NCI-H1417 treated with DMSO at 0.1 percent for 48 hours (cell line): ENCODE results near the gene FGF1.

Experiments used
- DNase-seq: peaks from one replicate; lab custom pipeline; 2025; lab: John Stamatoyannopoulos, UW

FGF1 gene

DNA sequence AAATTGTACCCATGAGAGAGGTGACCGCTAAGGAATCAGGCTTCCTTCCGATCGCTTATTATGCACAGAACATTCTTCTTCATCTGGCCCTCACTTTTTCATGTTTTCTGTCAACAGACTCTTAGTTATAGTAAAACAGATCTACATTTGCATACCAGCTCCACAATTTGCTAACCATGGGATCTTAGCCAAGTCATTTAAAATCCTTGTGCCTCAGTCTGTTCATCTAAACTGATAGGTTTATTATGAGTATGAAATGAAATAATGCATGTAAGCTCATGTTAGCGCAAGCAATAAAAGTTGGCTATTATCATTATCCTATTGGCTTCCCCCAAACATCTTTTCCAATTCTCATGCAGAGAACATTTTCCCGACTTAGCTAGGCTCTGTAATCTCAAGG is 42.3 kb downstream of the FGF1 start:
- DNase-seq: no peak

DNA sequence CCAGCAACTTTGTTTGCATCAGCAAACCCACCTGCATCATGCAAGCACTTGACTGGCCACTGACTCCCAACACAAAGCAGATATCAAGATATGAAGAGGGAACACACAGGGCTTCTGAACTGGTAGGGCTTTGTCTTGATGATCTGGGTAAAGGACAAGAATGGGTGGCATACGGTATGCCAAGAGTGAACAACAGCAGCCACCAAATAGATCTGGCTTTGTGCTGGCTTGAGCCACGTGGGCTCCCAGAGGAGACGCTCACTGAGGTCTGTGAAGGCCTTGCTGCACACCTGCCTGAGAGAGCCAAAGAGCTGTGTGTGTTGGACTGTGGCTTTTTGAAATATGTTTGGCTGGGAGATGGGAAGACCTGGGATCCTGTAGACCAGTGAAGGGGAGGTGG is 43.5 kb downstream of the FGF1 start:
- no peak for DNase-seq

DNA sequence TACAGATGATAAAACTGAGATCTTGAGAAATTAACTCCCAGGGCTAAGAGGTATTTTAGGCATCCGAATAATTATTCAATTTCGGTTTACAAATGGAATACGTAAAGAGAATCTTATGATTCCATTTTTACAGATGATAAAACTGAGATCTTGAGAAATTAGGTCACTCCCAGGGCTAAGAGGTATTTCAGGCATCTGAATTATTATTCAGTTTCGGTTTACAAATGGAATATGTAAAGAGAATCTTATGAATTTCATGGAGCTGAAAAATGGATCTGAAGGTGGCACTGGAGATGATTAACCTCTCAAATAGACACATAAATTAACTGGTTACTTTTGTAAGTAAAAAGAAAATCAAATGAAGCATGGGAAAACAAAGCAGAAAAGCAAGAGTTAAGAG is 44.2 kb downstream of the FGF1 start:
- DNase-seq: no peak

DNA sequence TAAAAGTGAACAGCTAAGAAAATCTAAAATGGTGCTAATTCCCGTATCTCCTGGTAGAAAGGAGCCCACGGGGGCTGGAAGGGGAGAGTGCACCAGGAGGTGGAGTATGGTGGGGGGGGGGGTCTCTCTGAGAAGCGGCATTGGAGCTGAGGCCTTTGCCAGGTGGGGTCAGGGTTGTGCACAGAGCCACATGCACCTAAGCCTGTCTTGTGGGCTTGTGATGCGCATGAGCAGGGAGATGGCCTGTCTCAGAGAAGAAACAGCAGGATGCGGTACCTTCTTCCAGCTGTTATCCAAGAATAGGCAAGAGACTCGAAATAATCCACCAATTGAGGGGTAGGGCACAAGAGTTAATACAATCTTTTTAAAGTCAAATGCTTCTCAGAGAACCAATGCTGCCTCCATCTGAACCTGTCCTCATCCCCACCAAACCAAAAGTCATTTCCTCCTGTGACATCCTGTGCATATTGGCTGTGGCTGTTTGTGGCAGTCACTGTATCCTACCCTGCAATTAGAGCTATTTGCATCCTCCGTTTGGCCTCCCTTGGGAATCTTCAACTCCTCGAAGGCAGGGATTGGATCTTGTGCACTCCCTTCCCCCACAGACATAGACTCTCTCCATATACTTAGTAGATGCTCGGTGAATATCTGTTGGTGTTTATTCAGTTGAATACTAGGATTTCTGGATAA is 45.4 kb downstream of the FGF1 start:
- no peak for DNase-seq

DNA sequence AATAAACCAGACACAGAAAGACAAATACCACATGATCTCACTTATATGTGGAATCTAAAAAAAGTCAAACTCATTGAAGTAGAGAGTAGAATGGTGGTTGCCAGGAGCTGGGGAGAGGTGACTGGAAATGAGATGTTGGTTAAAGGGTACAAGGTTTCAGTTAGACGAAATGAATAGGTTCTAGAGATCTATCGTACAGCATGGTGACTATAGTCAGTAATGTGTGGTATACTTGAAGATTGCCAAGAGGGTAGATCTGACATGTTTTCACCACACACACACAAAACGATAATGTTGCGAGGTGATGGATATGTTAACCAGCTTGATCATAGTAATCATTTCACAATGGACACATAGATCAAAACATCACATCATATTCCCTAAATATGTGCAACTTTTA is 46.4 kb downstream of the FGF1 start:
- DNase-seq: no peak

DNA sequence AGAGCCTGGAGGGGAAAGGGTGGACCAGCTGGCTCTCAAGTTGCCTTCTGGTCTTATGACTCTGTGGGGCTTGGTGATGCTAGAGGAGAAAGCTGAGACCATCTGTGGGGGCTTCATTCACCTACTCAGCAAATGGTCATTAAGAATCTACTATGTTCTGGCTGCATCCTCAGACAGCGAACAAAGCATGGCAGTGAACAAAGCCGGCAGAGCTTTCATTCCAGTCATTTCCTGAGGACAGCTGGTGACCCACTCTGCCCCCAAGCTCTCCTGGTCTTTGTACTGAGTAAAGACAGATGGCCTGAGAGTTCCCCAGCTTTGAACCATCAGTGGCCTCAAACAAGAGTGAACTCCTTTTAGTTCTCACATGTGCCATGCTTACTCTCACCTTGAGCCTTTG is 48.0 kb downstream of the FGF1 start:
- DNase-seq: no peak

DNA sequence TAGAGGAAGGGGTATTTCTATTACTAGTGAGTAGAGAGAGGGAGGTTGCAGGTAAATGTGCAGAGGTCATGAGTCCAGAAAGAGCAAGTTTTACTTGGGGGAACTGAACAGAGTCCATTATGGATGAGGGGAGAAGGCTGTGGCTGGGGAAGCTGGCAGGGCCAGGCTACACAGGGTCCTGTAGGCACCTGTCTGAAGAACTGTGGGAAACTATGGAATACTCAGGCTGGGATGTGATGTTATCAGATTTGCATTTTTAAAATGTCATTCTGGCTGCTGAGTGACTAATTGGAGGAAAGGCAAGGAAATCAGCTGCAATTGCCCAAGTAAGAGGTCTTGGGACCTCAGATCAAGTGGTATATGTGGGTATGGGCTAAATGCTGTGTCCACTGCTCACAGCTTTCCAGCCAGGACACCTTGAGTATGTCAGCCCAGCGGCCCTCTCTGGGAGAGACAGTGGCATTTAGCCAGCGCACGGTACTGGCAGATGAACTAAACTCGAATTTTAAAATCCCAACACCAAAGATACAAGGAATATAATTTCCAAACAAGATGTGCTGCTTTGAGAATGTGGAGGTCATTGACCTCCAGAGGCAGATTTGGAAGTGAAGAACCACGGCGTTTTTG is 49.1 kb downstream of the FGF1 start:
- DNase-seq: no peak

DNA sequence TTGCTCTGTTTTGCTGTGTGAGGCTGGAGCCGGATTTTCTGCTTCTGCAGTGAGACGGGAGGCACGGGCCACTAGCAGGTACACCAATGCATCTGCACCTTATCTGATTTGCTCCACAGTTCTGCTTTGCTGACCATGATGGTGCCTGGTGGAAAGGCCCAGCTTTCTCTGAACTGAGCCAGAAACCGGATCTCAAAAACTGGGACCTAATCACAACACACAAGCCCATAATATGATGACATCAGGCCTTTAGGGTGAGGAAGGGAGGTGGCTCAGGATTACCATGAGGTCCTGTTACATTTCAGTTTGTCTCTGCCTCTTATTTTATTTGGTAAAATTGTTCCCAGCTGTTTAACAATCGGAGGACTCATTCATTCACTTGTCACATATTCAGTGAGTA is 49.8 kb downstream of the FGF1 start:
- DNase-seq: no peak

DNA sequence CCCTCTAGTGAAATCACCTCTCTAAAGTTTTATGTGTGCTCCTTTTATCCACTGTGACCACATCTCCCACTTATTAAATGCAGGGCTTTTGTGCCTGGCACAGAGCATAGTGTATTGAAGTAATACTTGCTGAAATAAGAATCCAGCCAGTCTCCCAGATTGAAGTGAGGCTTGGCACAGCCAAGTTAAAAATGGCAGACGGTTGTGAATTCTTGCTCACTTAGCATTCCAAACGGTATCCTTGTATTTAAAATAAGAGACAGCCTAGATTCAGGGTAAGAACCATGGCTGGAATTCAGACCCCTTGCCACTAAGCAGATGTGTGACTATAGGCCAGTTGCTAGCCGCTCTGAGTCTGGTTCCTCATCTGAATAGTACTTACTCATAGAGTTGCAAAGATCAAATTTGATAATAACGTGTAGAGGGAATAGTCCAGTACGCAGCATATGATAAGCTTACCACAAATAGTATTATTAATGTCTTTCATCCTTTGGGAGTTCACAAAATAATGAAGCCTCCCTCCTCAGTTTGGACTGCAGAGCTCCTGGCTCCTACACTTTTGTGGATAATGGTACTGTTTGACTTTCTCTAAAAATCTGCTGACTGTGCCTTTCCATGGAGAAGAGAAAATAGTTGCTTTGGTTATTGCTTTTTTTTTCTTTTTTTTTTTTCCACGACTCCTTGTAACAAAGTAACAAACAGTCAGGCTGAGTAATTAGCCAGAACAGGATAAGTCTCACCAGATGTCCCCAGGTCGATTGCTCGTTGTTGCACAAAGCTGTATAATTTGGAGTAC is 51.5 kb downstream of the FGF1 start:
- no peak for DNase-seq

DNA sequence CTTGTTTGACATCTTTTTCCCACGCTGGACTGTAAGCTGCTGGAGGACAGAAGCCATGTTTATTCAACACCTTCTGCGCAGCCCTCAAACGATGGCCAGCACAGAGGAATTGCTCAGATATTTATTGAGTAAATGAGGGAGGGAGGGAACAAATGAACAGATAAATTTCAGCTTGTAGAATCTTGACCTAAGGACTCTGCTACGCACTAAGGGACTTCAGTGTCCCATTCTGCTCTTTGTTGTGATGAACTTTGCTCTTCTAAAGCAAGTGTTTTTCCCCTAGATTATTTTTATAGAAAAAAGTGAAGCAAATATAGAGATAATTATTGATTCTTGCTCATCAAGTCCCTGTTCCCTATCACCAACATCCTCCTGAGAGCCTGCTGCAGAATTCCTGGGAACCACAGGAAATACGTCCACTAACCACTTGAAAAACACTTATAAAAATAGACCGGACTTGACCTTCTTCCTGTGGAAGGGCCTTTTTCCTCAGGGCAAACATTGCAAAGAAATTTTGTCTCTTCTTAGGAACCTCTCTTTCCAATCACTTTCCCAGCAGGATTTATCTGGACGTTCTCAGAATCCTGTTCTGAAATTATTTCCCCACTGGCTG is 54.9 kb downstream of the FGF1 start:
- DNase-seq: no peak

DNA sequence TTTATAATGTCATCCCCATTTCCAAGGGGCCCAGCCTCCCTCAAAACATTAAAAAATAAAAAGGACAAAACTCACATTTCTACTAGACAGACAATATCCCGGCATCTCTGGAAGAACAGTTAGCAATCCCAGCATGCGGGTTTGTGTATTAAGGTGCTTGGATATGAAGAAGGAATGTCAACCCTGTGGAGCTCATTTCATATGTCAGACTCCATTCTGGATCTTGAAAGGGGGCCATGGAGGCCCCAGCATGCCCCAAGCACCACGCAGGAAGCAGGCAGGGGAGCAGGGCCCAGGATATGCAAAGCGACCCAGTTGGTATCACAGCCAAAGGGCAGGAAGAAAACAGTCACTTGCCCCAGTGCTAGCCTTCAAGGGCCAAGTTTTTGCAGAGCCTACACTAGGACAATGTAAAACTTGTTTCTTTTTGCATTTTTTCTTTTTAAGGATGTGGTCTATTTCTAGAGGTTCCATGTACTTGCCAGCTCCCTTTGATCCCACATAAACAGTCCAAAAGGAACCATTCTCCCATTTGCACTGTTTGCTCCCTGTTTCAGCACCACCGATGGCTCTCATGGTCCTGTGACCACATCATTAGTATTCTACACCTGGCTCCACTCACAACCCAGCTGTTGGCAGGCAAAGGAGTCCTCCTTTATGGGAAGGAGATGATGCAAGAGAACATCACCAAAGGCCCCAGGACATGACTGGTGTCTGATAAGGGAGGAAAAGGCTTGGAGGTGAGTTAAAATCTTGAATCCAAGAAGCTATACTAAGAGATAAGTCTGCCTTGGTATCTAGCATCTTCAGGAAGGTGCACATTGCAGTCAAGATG is 58.3 kb downstream of the FGF1 start:
- no peak for DNase-seq

DNA sequence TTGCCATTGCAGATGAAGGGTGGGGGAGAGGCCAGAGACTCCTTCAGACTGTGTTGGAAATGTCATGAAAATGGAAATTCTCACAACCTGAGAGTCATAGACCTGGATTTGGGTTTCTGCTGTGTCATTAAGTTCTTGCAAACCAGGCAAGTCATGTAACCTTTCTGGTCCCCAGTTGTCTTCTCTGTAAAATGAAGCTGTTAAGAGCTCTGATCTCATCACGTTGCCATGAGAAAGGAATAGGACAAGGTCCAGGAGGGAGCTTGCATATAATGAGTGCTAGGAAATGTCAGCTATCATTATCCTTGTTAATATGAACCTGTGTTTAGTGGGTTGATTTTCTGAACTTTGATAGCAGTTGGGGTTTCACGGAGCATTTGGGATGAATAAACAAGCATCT is 59.1 kb downstream of the FGF1 start:
- no peak for DNase-seq

DNA sequence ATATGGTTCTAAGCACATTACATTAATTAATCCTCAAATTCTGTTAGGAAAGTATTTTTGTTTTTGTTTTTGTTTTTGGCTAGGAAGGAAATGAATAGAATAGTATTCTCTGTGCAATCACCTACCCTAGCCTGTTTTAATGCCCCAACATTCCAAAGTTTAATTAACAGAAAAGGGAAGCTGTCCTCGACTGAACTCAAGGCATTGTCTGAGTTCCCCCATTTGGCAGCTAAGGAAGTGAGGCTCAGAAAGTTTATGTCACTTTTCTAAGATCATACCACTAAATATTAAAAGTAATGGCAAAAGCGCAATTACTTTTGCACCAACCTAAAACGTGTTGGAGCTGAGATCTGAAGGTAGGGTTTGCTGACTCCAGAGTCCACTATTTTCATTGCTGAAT is 59.8 kb downstream of the FGF1 start:
- DNase-seq: no peak

DNA sequence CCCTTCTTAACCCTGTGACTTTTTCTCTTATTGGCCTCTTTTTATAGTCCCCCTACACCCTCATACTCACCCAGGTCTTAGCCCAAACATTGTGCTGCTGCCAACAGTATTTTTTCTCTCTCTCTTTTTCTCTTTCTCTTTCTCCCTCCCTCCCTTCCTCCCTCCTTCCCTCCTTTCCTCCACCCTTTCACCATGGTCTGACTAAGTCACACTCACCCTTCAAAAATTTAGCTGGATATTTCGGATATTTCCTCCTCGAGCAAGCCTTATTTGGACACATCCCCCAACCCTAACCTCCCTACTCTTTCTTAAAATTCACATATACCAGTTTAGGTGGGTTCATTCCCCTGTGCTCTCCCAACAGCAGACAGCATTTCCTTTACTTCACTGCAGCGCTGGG is 64.7 kb downstream of the FGF1 start:
- no peak for DNase-seq

DNA sequence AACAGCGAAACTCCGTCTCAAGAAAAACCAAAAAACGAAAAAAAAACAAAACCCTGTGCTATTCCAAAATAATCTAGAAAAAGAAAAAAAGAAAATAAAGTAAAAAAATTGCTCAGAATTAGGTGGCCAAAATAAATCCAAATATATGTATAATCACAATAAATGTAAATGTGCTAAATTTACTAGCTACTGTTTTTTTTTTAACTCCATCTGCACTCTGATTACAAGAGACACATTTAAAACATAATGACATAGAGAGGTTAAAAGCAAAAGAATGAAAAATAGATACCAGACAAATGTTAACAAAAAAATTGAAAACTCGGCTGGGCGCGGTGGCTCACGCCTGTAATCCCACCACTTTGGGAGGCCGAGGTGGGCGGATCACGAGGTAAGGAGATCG is 66.1 kb downstream of the FGF1 start:
- DNase-seq: no peak

DNA sequence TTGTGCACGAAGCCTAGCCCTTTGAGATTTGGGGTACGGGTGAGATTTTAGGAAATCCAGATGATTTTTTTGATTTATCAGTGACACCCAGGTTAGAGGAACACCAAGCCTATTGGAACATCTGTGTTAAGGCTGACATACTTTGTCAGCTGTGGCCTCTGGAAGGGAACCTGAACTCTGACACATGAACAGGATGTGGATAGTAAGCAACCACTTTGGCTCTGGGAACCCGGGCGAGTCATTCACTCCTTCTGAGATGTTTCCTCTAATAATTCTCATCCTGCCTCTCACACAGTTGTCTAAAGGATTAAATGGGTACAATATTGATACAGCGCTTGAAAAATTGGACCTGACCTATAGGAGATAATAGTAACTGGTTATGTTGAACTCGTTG is 67.8 kb downstream of the FGF1 start:
- DNase-seq: no peak

DNA sequence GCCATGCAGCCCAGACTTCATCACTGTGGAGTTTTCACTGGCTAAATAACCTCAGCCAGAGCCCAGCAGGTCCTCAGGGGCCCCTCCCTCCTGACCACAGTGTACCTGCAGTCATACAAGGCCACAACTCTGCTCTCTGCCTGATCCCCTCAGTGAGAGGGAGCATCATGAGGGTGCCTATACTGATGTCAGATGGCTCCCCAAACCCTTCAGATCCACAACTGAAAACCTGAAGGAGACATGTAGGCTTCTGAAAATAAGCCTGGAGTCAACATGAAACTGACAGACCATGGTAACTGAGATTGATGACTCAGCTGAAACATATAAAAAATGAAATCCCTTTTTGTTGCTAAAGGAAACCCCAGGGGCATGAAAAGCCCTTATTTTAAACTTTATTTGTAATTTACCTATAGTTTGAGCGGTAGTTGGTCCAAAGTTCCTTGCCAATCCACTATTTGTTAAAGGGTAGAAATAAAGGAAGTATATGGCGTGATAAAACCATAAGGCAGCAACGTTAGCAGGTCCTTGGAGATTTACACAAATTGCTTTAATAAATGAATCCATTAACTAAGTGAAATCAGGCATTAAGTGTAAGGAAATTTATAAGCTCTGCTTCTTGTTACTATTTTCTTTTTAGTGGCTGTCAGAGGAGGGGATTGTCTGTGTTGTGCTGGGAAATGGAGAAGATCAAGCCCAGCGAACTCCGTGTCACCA is 68.3 kb downstream of the FGF1 start:
- no peak for DNase-seq

DNA sequence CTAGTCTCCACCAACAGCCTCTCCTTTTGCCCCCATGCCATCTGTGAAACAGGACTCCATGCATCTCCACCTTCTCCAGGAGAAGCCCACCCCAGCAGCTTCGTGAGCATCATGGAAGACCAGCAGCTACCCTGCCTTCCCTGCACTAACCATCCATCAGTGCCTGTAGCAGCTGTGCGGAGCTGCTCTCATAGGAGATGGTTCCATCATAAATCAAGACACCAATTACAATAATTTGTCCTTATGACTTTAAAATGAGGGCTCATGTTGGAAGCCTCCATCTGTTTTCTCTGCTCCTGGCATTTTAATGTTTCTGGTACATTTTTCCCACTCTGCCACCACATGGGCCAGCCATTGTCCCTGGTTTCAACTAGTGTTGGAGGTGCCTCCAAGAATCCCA is 69.9 kb downstream of the FGF1 start:
- no peak for DNase-seq

DNA sequence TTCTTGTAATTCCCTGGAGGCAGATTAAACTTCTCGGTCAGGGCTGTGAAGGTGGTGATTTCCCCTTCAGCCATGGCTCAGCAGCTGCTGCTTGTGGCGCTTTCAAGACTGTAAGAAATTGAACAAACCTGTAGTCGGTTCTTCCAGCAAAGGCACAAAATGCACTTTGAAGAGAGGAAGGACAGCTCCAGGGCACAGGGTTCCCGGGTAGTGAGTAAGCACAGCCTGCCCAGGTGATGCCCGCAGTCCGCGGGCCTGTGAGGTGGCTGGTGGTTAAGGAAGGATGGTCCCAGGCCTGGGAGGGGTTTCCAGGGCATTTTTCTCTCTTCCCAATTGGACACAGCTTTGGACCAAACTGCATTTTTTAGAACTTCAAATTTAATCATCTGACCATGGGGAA is 71.8 kb downstream of the FGF1 start:
- no peak for DNase-seq

DNA sequence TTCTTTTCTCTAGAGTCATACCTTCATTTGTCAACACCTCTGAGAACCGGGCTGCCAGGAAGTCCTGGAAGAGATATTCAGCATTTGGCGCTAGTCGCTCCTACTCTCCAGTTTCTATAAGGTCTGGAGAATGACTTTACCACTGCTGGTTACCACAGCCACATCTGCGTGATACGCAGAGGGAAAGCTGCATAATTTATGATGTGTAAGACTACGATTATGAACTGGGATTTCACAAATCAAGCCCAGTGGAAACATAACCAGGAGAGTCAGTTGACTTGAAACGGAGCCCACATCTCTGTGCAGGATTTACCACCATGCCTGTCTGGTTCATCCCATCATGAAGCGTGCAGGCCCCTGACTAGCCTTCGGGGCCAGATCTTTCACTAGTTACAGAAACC is 72.6 kb downstream of the FGF1 start:
- no peak for DNase-seq

DNA sequence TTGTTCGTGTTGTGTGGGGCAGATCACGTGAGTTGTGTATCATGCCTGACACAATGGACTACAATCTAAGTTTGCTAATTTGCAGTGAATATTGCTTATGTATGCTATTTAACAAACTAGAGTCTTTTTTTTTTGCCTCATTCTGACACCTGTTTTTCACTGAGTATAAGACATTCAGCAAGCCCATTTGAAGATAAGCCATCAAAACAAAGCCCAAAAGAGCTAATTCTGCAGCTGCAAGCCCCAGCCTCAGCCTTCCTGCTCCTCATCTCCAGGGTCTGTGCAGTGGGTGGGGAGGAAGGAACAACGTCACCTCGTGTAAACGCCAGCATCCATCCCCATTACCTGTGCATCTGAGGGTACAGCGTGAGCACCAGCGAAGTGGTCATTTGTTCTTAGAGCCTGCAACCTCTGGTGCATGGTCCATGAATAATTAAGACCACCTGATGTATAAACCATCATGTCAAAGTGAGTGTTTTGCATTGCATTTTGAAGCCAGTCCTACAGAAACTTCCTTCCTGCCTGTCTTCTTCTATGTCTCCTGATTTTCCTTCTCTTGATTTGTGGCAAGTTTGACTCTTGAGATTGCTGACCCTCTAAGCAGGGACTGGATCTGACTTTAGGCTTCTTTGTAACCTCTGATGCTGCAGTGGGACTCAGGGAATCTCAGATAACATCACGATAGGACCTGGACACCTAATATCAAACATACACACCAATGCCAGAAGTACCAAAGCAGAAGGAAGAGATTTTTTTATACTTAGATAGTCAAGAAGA is 73.2 kb downstream of the FGF1 start:
- DNase-seq: no peak
